ENCODE data around the gene CHI3L1.

CHI3L1 gene

GRCh38 chr1:203217668-203218067 lies 31.2 kb upstream of the CHI3L1 start:
- Histone ChIP-seq H3K36me3 (ENCODE audit: control insufficient read depth in 5 of 5, insufficient read depth in 5 of 5, low read length in 5 of 5) (no peaks in the 10 kb centered on the region), H3K4me1 (ENCODE audit: control insufficient read depth in 5 of 5, insufficient read depth in 5 of 5, low read length in 5 of 5) (peaks cover 0 to 2% (median 0%) of the 10 kb centered on the region in 5 donors), H3K9me3 (ENCODE audit: control insufficient read depth in 5 of 5, low read length in 5 of 5) (no peaks in the 10 kb centered on the region), H3K27ac (ENCODE audit: low read depth, low read length) (no peak overlapping the region), H3K27me3 (ENCODE audit: control insufficient read depth in 5 of 5, insufficient read depth in 4 of 5, low read length in 5 of 5) (peaks cover 3 to 14% (median 7%) of the 10 kb centered on the region in 5 donors), H3K9ac (ENCODE audit: low read length in 5 of 5) (no peak overlapping the region), H3K4me3 (ENCODE audit: low read depth in 1 of 5, low read length in 5 of 5) (no peak overlapping the region)

- Histone ChIP-seq H3K27ac (ENCODE audit: low read depth, low read length) (no peak overlapping the region), H3K4me3 (ENCODE audit: low read depth in 1 of 5, low read length in 5 of 5) (no peak overlapping the region), H3K36me3 (ENCODE audit: control insufficient read depth in 5 of 5, insufficient read depth in 5 of 5, low read length in 5 of 5) (no peaks in the 10 kb centered on the region), H3K9ac (ENCODE audit: low read length in 5 of 5) (no peak overlapping the region), H3K9me3 (ENCODE audit: control insufficient read depth in 5 of 5, low read length in 5 of 5) (no peaks in the 10 kb centered on the region), H3K4me1 (ENCODE audit: control insufficient read depth in 5 of 5, insufficient read depth in 5 of 5, low read length in 5 of 5) (peaks cover 0 to 2% (median 0%) of the 10 kb centered on the region in 5 donors), H3K27me3 (ENCODE audit: control insufficient read depth in 5 of 5, insufficient read depth in 4 of 5, low read length in 5 of 5) (peaks cover 3 to 14% (median 7%) of the 10 kb centered on the region in 5 donors)
Observed at GRCh38 chr1:203217139-203217655, 30.7 kb upstream of the CHI3L1 start.

- Histone ChIP-seq H3K4me1 (ENCODE audit: control insufficient read depth in 5 of 5, insufficient read depth in 5 of 5, low read length in 5 of 5) (peaks cover 0 to 2% (median 0%) of the 10 kb centered on the region in 5 donors), H3K36me3 (ENCODE audit: control insufficient read depth in 5 of 5, insufficient read depth in 5 of 5, low read length in 5 of 5) (no peaks in the 10 kb centered on the region), H3K4me3 (ENCODE audit: low read depth in 1 of 5, low read length in 5 of 5) (no peak overlapping the region), H3K9me3 (ENCODE audit: control insufficient read depth in 5 of 5, low read length in 5 of 5) (no peaks in the 10 kb centered on the region), H3K27me3 (ENCODE audit: control insufficient read depth in 5 of 5, insufficient read depth in 4 of 5, low read length in 5 of 5) (peaks cover 3 to 14% (median 7%) of the 10 kb centered on the region in 5 donors), H3K27ac (ENCODE audit: low read depth, low read length) (no peak overlapping the region), H3K9ac (ENCODE audit: low read length in 5 of 5) (no peak overlapping the region)
Observed at GRCh38 chr1:203216274-203217138, 30.0 kb upstream of the CHI3L1 start.

GRCh38 chr1:203215573-203215972 lies 29.1 kb upstream of the CHI3L1 start:
- H3K27ac ChIP-seq (ENCODE audit: low read depth, low read length), result no peak overlapping the region
- H3K27me3 ChIP-seq (ENCODE audit: control insufficient read depth in 5 of 5, insufficient read depth in 4 of 5, low read length in 5 of 5), result peaks cover 3 to 14% (median 7%) of the 10 kb centered on the region in 5 donors
- no peak overlapping the region for H3K9ac ChIP-seq (ENCODE audit: low read length in 5 of 5)
- no peak overlapping the region for H3K4me3 ChIP-seq (ENCODE audit: low read depth in 1 of 5, low read length in 5 of 5)
- H3K36me3 ChIP-seq (ENCODE audit: control insufficient read depth in 5 of 5, insufficient read depth in 5 of 5, low read length in 5 of 5), result no peaks in the 10 kb centered on the region
- H3K4me1 ChIP-seq (ENCODE audit: control insufficient read depth in 5 of 5, insufficient read depth in 5 of 5, low read length in 5 of 5), result peaks cover 0 to 2% (median 0%) of the 10 kb centered on the region in 5 donors
- H3K9me3 ChIP-seq (ENCODE audit: control insufficient read depth in 5 of 5, low read length in 5 of 5), result no peaks in the 10 kb centered on the region

- Histone ChIP-seq H3K27me3 (ENCODE audit: control insufficient read depth in 5 of 5, insufficient read depth in 4 of 5, low read length in 5 of 5) (peaks cover 3 to 14% (median 7%) of the 10 kb centered on the region in 5 donors), H3K9ac (ENCODE audit: low read length in 5 of 5) (no peak overlapping the region), H3K4me3 (ENCODE audit: low read depth in 1 of 5, low read length in 5 of 5) (no peak overlapping the region), H3K9me3 (ENCODE audit: control insufficient read depth in 5 of 5, low read length in 5 of 5) (no peaks in the 10 kb centered on the region), H3K36me3 (ENCODE audit: control insufficient read depth in 5 of 5, insufficient read depth in 5 of 5, low read length in 5 of 5) (no peaks in the 10 kb centered on the region), H3K4me1 (ENCODE audit: control insufficient read depth in 5 of 5, insufficient read depth in 5 of 5, low read length in 5 of 5) (peaks cover 0 to 2% (median 0%) of the 10 kb centered on the region in 5 donors), H3K27ac (ENCODE audit: low read depth, low read length) (no peak overlapping the region)
Observed at GRCh38 chr1:203214871-203215270, 28.4 kb upstream of the CHI3L1 start.

- Histone ChIP-seq H3K4me1 (ENCODE audit: control insufficient read depth in 5 of 5, insufficient read depth in 5 of 5, low read length in 5 of 5) (peaks cover 0 to 2% (median 0%) of the 10 kb centered on the region in 5 donors), H3K36me3 (ENCODE audit: control insufficient read depth in 5 of 5, insufficient read depth in 5 of 5, low read length in 5 of 5) (no peaks in the 10 kb centered on the region), H3K9ac (ENCODE audit: low read length in 5 of 5) (no peak overlapping the region), H3K9me3 (ENCODE audit: control insufficient read depth in 5 of 5, low read length in 5 of 5) (no peaks in the 10 kb centered on the region), H3K4me3 (ENCODE audit: low read depth in 1 of 5, low read length in 5 of 5) (no peak overlapping the region), H3K27me3 (ENCODE audit: control insufficient read depth in 5 of 5, insufficient read depth in 4 of 5, low read length in 5 of 5) (peaks cover 3 to 12% (median 5%) of the 10 kb centered on the region in 5 donors), H3K27ac (ENCODE audit: low read depth, low read length) (no peak overlapping the region)
Observed at GRCh38 chr1:203213126-203213525, 26.6 kb upstream of the CHI3L1 start.

- H3K27me3 ChIP-seq (ENCODE audit: control insufficient read depth in 5 of 5, insufficient read depth in 4 of 5, low read length in 5 of 5), result peaks cover 0 to 2% (median 0%) of the 10 kb centered on the region in 5 donors
- no peak overlapping the region for H3K27ac ChIP-seq (ENCODE audit: low read depth, low read length)
- peaks cover 0 to 2% (median 0%) of the 10 kb centered on the region in 5 donors for H3K4me1 ChIP-seq (ENCODE audit: control insufficient read depth in 5 of 5, insufficient read depth in 5 of 5, low read length in 5 of 5)
- no peaks in the 10 kb centered on the region for H3K36me3 ChIP-seq (ENCODE audit: control insufficient read depth in 5 of 5, insufficient read depth in 5 of 5, low read length in 5 of 5)
- H3K4me3 ChIP-seq (ENCODE audit: low read depth in 1 of 5, low read length in 5 of 5), result no peak overlapping the region
- H3K9me3 ChIP-seq (ENCODE audit: control insufficient read depth in 5 of 5, low read length in 5 of 5), result no peaks in the 10 kb centered on the region
- no peak overlapping the region for H3K9ac ChIP-seq (ENCODE audit: low read length in 5 of 5)
Observed at GRCh38 chr1:203211812-203212211, 25.3 kb upstream of the CHI3L1 start.

GRCh38 chr1:203210988-203211387 lies 24.5 kb upstream of the CHI3L1 start:
- H3K36me3 ChIP-seq (ENCODE audit: control insufficient read depth in 5 of 5, insufficient read depth in 5 of 5, low read length in 5 of 5), result no peaks in the 10 kb centered on the region
- H3K27ac ChIP-seq (ENCODE audit: low read depth, low read length), result no peak overlapping the region
- no peaks in the 10 kb centered on the region for H3K27me3 ChIP-seq (ENCODE audit: control insufficient read depth in 5 of 5, insufficient read depth in 4 of 5, low read length in 5 of 5)
- no peak overlapping the region for H3K4me3 ChIP-seq (ENCODE audit: low read depth in 1 of 5, low read length in 5 of 5)
- H3K9ac ChIP-seq (ENCODE audit: low read length in 5 of 5), result no peak overlapping the region
- H3K4me1 ChIP-seq (ENCODE audit: control insufficient read depth in 5 of 5, insufficient read depth in 5 of 5, low read length in 5 of 5), result peaks cover 0 to 2% (median 0%) of the 10 kb centered on the region in 5 donors
- no peaks in the 10 kb centered on the region for H3K9me3 ChIP-seq (ENCODE audit: control insufficient read depth in 5 of 5, low read length in 5 of 5)

GRCh38 chr1:203210350-203210749 lies 23.8 kb upstream of the CHI3L1 start:
- Histone ChIP-seq H3K36me3 (ENCODE audit: control insufficient read depth in 5 of 5, insufficient read depth in 5 of 5, low read length in 5 of 5) (no peaks in the 10 kb centered on the region), H3K9me3 (ENCODE audit: control insufficient read depth in 5 of 5, low read length in 5 of 5) (no peaks in the 10 kb centered on the region), H3K9ac (ENCODE audit: low read length in 5 of 5) (no peak overlapping the region), H3K4me1 (ENCODE audit: control insufficient read depth in 5 of 5, insufficient read depth in 5 of 5, low read length in 5 of 5) (peaks cover 0 to 2% (median 0%) of the 10 kb centered on the region in 5 donors), H3K27me3 (ENCODE audit: control insufficient read depth in 5 of 5, insufficient read depth in 4 of 5, low read length in 5 of 5) (no peaks in the 10 kb centered on the region), H3K4me3 (ENCODE audit: low read depth in 1 of 5, low read length in 5 of 5) (no peak overlapping the region), H3K27ac (ENCODE audit: low read depth, low read length) (no peak overlapping the region)

GRCh38 chr1:203208181-203208580 lies 21.7 kb upstream of the CHI3L1 start:
- no peaks in the 10 kb centered on the region for H3K9me3 ChIP-seq (ENCODE audit: control insufficient read depth in 5 of 5, low read length in 5 of 5)
- no peaks in the 10 kb centered on the region for H3K27me3 ChIP-seq (ENCODE audit: control insufficient read depth in 5 of 5, insufficient read depth in 4 of 5, low read length in 5 of 5)
- no peak overlapping the region for H3K9ac ChIP-seq (ENCODE audit: low read length in 5 of 5)
- H3K4me1 ChIP-seq (ENCODE audit: control insufficient read depth in 5 of 5, insufficient read depth in 5 of 5, low read length in 5 of 5), result peaks cover 0 to 2% (median 0%) of the 10 kb centered on the region in 5 donors
- no peak overlapping the region for H3K4me3 ChIP-seq (ENCODE audit: low read depth in 1 of 5, low read length in 5 of 5)
- H3K36me3 ChIP-seq (ENCODE audit: control insufficient read depth in 5 of 5, insufficient read depth in 5 of 5, low read length in 5 of 5), result no peaks in the 10 kb centered on the region
- H3K27ac ChIP-seq (ENCODE audit: low read depth, low read length), result no peak overlapping the region

Data from subcutaneous abdominal adipose tissue (tissue), 5 donors.